Activated CD8-positive, alpha-beta T cell treated with anti-CD3 and anti-CD28 coated beads for 36 hours (primary cell): ENCODE data around the gene DLX3. TPM values are rescaled to one million over a fixed set of nuclear protein-coding genes. Genes with fewer than 3 reads are reported as not detected.

ENCODE experiments used
- ATAC-seq: fragments of 200-7000 bp; cut with Tn5 transposase; one replicate; pipeline ENCODE4 v1.10.0; 2021; ENCODE audit warnings: mild to moderate bottlenecking, moderate library complexity
- CTCF ChIA-PET: fragments of 350-600 bp; sonication (Branson Sonifier 250); formaldehyde crosslinking; loops from one replicate; lab custom pipeline; 2021; ENCODE audit warnings: antibody characterized with exemption; lab: Charles Lee
- POLR2A ChIA-PET: fragments of 350-600 bp; sonication (Branson Sonifier 250); formaldehyde crosslinking; loops from one replicate; lab custom pipeline; 2021; ENCODE audit warnings: antibody characterized with exemption; lab: Charles Lee
- DNase-seq: peaks from one replicate; pipeline ENCODE4 v3.0.0-alpha.2; 2020
- H3K27ac Mint-ChIP-seq: one replicate; pipeline ENCODE4 v1.8.0; 2021; ENCODE audit warnings: mild to moderate bottlenecking, mixed read lengths
- H3K27me3 Mint-ChIP-seq: one replicate; pipeline ENCODE4 v1.8.0; 2021; ENCODE audit warnings: mixed read lengths
- H3K36me3 Mint-ChIP-seq: one replicate; pipeline ENCODE4 v1.8.0; 2021; ENCODE audit warnings: low read depth, mixed read lengths
- H3K4me1 Mint-ChIP-seq: one replicate; pipeline ENCODE4 v1.8.0; 2021; ENCODE audit warnings: low read depth, mixed read lengths
- H3K4me3 Mint-ChIP-seq: one replicate; pipeline ENCODE4 v1.8.0; 2021; ENCODE audit warnings: mild to moderate bottlenecking, moderate library complexity, mixed read lengths
- H3K9me3 Mint-ChIP-seq: one replicate; pipeline ENCODE4 v1.8.0; 2021; ENCODE audit warnings: mixed read lengths
- intact Hi-C: fragments of 100-400 bp; cut with micrococcal nuclease; formaldehyde crosslinking; loops from one replicate; pipeline ENCODE4 v1.10.0; 2022
- total RNA-seq, 2 experiments: library from RNA; stranded (reverse); gene quantifications; one replicate each; pipeline ENCODE4 v1.2.3, GENCODE V29; 2021
- TF ChIP-seq, protein P1 (sequence below): fragments of 200-600 bp; IDR thresholded peaks from one replicate; pipeline ENCODE4 v1.8.0; 2022; ENCODE audit warnings: antibody characterized with exemption, mild to moderate bottlenecking

The DLX3 gene
- total RNA-seq, 2 experiments from 2014 or later = not detected

DNA sequence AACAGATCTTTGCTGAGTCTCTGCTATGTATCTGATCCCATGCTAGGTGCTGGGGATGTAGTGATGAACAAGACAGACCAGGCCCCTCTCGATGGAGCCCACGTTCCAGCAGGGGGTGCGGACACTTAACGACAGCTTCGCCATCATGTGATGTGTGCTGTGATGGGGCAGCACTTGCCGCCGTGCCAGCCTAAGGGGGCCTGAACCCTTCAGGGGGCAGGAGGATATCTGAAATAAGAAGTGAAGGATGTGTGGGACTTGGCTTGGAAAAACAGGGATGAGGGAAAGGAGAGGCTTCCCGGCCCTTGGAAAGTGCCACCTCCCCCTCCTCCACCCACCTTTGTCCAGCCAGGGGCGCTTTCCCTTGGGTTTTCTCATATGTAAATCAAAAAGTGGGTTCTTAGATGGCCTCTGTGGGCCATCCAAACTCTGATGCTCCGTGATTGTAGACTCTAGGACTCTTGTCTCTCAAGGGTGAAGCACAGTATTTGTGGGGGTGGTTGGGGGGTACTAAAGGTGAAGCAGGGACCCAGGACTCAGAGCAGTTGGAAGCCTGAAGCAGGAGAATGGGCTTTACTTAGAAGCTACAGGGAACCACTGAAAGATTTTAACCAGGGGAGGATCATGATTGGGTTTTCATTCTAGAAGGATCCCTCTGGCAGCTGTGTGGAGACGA is 4.0 kb upstream of the DLX3 start:
- no peaks in the 10 kb centered on the region for H3K9me3 Mint-ChIP-seq
- CTCF ChIA-PET = interaction anchor here (0.6 to 7.4 kb wide), 44 partner anchors 10 to 442 kb away, joined by 3 to 172 read pairs (median 7); no protein-coding TSS in a partner anchor
- H3K27ac Mint-ChIP-seq = no peak overlapping the region
- intact Hi-C loops = loop anchor here (5.0 to 10.0 kb wide), 3 partner anchors 117 to 424 kb away; partner anchors contain the start of gene NXPH3
- no peak for DNase-seq
- ATAC-seq = no peak
- POLR2A ChIA-PET = interaction anchor here (0.6 to 0.7 kb wide), 2 partner anchors 26 to 72 kb away, joined by 3 to 4 read pairs; no protein-coding TSS in a partner anchor
- peaks cover 20% of the 10 kb centered on the region for H3K4me1 Mint-ChIP-seq
- peaks cover 68% of the 10 kb centered on the region for H3K27me3 Mint-ChIP-seq
- no peak overlapping the region for H3K4me3 Mint-ChIP-seq
- TF ChIP-seq, protein P1, sequence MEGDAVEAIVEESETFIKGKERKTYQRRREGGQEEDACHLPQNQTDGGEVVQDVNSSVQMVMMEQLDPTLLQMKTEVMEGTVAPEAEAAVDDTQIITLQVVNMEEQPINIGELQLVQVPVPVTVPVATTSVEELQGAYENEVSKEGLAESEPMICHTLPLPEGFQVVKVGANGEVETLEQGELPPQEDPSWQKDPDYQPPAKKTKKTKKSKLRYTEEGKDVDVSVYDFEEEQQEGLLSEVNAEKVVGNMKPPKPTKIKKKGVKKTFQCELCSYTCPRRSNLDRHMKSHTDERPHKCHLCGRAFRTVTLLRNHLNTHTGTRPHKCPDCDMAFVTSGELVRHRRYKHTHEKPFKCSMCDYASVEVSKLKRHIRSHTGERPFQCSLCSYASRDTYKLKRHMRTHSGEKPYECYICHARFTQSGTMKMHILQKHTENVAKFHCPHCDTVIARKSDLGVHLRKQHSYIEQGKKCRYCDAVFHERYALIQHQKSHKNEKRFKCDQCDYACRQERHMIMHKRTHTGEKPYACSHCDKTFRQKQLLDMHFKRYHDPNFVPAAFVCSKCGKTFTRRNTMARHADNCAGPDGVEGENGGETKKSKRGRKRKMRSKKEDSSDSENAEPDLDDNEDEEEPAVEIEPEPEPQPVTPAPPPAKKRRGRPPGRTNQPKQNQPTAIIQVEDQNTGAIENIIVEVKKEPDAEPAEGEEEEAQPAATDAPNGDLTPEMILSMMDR = no peak
- no peaks in the 10 kb centered on the region for H3K36me3 Mint-ChIP-seq

DNA sequence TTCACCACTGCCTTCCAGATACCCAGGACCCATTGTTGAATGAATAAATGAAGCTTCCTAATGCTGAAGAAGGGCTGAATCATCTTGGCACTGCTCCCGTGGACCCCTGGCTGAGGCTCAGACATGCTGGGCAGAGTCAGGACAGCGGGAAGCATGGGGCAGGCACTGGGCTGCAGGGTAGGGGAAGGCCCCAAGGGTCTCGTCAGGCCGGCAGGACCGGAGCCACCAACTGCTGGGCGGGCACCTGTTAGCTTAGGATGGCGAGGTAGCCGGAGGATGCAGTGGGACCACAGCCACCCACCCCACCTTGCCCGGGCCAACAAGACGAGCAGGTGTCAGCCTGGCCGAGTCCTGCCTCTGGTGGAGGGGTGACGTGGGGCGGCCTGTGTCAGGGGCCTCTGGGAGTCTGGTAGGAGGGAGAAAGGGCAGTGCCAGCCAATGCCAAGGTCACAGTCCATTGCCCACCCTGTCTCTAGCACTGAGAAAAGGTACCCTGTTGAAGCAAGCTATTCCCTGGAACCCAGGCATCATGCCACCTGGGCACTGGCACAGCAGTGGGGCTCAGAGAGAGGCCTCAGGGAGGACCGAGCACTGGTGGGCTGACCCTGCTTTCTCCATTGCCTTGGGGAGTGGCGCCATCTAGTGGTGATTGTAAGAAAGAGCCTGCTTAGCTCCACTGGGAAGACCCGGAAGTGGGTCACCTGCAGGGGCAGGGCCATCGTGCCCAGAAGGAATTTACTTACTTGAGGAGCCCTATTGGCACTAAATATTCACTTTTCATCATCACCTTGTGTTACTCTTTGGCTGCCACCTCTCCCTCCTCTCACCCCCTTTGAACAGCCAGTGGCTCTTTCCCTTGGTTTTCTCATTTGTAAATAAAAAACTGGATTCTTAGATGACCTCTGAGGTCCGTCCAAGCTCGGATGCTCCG is 3.0 kb upstream of the DLX3 start:
- ATAC-seq = peak; percentile 85
- no peaks in the 10 kb centered on the region for H3K9me3 Mint-ChIP-seq
- DNase-seq = peak; percentile 89
- no peak overlapping the region for H3K27ac Mint-ChIP-seq
- no peak overlapping the region for H3K4me3 Mint-ChIP-seq
- TF ChIP-seq, protein P1 = peak; percentile 95
- H3K27me3 Mint-ChIP-seq = peaks cover 71% of the 10 kb centered on the region
- ChIA-PET CTCF (interaction anchor here (0.6 to 7.4 kb wide), 68 partner anchors 7 to 441 kb away, joined by 3 to 172 read pairs (median 5); partner anchors contain the start of genes ITGA3 and TAC4), POLR2A (interaction anchor here (0.6 to 0.9 kb wide), 2 partner anchors 25 to 134 kb away, joined by 3 to 4 read pairs; no protein-coding TSS in a partner anchor)
- peaks cover 22% of the 10 kb centered on the region for H3K4me1 Mint-ChIP-seq
- intact Hi-C loops = loop anchor here (2.0 to 10.0 kb wide), 4 partner anchors 45 to 423 kb away; partner anchors contain the start of gene NXPH3
- no peaks in the 10 kb centered on the region for H3K36me3 Mint-ChIP-seq

DNA sequence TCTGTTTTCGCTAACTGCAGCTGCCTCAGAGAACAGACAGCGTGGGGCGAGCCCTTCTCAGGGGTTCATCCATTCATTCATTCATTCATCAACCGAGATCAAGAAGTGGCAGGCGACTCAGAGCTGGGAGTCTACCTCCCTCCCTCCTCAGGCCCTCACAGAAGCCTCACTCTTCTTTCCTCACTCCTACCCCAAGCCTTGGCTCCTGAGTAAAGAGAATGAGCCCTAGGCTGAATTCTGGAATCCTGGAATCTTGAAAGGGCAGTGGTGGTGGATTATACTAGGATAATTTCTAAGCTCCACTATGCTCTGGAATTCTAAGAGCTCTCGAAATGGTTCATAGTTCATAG is 2.3 kb upstream of the DLX3 start:
- H3K9me3 Mint-ChIP-seq = no peaks in the 10 kb centered on the region
- ATAC-seq = no peak
- H3K36me3 Mint-ChIP-seq = no peaks in the 10 kb centered on the region
- H3K4me3 Mint-ChIP-seq = no peak overlapping the region
- no peak overlapping the region for H3K27ac Mint-ChIP-seq
- TF ChIP-seq, protein P1 = no peak
- CTCF ChIA-PET = interaction anchor here (0.6 to 7.4 kb wide), 59 partner anchors 8 to 481 kb away, joined by 3 to 172 read pairs (median 7); partner anchors contain the start of genes ITGA3, SLC35B1 and TAC4
- intact Hi-C loops = loop anchor here (2.0 to 10.0 kb wide), 4 partner anchors 44 to 422 kb away; partner anchors contain the start of gene NXPH3
- H3K4me1 Mint-ChIP-seq = peaks cover 22% of the 10 kb centered on the region
- POLR2A ChIA-PET = interaction anchor here (0.7 to 2.1 kb wide), 5 partner anchors 45 to 210 kb away, joined by 3 to 6 read pairs (median 3); no protein-coding TSS in a partner anchor
- DNase-seq = no peak
- peaks cover 70% of the 10 kb centered on the region for H3K27me3 Mint-ChIP-seq

- ATAC-seq = peak; percentile 56
- H3K27ac Mint-ChIP-seq = no peak overlapping the region
- ChIA-PET POLR2A (interaction anchor here (0.7 to 2.1 kb wide), 4 partner anchors 44 to 209 kb away, joined by 3 to 6 read pairs (median 4); no protein-coding TSS in a partner anchor), CTCF (interaction anchor here (0.7 to 7.4 kb wide), 58 partner anchors 8 to 480 kb away, joined by 3 to 172 read pairs (median 7); partner anchors contain the start of genes ITGA3, PDK2 and SLC35B1)
- no peaks in the 10 kb centered on the region for H3K36me3 Mint-ChIP-seq
- TF ChIP-seq, protein P1 = peak; percentile 99
- intact Hi-C loops = loop anchor here (2.0 to 10.0 kb wide), 4 partner anchors 44 to 422 kb away; partner anchors contain the start of gene NXPH3
- peak; percentile 62 for DNase-seq
- H3K4me1 Mint-ChIP-seq = peaks cover 22% of the 10 kb centered on the region
- H3K4me3 Mint-ChIP-seq = peak overlapping the region; percentile 32
- peaks cover 71% of the 10 kb centered on the region for H3K27me3 Mint-ChIP-seq
- no peaks in the 10 kb centered on the region for H3K9me3 Mint-ChIP-seq
Observed at GRCh38 chr17:49996495-49997300, 1.7 kb upstream of the DLX3 start.
